Coronary artery (tissue), 2 donors: ENCODE data around the gene TTC39B.
A peak's percentile ranks its signal among the peaks of the same experiment; 100 is the strongest.

Experiments
- DNase-seq: peaks from one replicate; pipeline ENCODE4 v3.0.0-alpha.2; 2017; ENCODE audit warnings: low spot score
- H3K27ac ChIP-seq, 2 donors: fragments of 200-600 bp; sonication (generic); one replicate each; pipeline ENCODE4 v1.5.1; 2016 to 2019
- H3K4me3 ChIP-seq: fragments of 200-600 bp; sonication (generic); 2 replicates; pipeline ENCODE4 v1.5.1; 2016; ENCODE audit warnings: mild to moderate bottlenecking, moderate library complexity
- TF ChIP-seq, protein P1 (sequence below): fragments of 200-600 bp; sonication (generic); IDR thresholded peaks from one replicate; pipeline ENCODE4 v1.5.1; 2019; ENCODE audit warnings: antibody characterized with exemption

Gene TTC39B

DNA sequence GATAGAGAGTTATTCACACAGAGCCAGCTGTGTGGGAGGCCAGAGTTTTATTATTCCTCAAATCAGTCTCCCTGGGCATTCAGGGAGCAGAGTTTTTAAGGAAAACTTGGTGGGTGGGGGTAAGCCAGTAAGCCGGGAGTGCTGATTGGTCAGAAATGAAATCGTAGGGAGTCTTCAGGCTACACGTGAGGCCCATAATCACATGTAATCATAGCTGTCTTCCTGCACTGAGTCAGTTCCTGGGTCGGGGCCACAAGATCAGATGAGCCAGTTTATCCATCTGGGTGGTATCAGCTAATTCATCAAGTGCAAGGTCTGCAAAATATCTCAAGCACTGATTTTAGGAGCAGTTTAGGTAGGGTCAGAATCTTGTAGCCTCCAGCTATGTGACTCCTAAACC, 10.8 kb upstream of the TTC39B start:
- Histone ChIP-seq H3K27ac (no peak overlapping the region), H3K4me3 (no peak overlapping the region)
- no peak for DNase-seq
- TF ChIP-seq, protein P1, sequence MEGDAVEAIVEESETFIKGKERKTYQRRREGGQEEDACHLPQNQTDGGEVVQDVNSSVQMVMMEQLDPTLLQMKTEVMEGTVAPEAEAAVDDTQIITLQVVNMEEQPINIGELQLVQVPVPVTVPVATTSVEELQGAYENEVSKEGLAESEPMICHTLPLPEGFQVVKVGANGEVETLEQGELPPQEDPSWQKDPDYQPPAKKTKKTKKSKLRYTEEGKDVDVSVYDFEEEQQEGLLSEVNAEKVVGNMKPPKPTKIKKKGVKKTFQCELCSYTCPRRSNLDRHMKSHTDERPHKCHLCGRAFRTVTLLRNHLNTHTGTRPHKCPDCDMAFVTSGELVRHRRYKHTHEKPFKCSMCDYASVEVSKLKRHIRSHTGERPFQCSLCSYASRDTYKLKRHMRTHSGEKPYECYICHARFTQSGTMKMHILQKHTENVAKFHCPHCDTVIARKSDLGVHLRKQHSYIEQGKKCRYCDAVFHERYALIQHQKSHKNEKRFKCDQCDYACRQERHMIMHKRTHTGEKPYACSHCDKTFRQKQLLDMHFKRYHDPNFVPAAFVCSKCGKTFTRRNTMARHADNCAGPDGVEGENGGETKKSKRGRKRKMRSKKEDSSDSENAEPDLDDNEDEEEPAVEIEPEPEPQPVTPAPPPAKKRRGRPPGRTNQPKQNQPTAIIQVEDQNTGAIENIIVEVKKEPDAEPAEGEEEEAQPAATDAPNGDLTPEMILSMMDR = no peak

DNA sequence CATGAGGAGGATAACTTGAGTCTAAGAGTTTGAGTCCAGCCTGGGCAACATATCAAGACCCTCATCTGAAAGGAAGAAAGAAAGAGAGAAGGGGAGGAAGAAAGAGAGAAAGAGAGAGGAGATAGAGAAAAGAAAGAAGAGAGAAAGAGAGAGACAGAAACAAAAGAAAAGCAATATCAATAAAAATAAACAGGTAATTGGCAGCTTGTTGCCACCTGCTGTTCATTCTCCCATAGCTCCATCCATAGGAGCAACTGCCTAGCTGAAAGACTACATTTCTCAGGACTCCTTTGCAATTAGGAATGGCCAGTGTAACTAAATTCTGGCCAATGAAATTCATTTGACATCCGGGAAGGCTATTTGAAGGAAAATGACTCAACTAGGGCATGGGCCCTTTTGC, 4.6 kb upstream of the TTC39B start:
- TF ChIP-seq, protein P1 = no peak
- Histone ChIP-seq H3K4me3 (no peak overlapping the region), H3K27ac (no peak overlapping the region)
- no peak for DNase-seq

DNA sequence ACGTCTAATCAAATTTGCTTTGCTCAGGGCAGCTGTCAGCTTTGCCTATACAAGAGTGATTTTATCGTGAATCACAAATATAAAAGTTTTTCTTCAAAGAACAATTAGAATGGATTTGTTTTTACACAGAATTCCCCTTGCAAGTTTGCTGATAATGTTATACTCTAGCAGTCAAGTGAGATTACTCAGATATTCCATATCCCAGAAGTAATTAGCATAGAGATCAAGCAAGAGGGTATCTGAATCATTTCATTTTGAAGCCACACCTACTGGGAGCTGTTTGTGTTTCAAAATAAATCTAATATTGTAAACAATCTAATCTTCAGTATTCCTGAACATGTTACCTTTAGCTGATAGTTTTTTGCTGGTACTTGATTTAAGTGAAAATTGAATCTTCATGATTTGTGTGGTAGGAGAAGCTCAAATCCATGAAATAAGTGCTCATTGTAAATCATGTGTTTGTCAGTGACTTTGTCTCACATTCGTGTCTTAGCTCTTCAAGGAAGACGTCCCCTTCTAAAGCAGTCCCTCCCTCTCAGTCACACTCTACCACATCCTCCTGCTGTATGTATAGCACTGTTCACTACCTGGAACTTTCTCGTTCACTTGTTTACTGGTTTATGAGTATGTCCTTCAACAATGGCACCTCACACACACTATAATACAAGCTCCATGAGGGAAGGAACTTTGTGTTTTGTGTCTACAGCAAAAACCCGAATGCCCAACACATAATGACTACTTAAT, 3.3 kb upstream of the TTC39B start:
- H3K27ac ChIP-seq = no peak overlapping the region
- no peak overlapping the region for H3K4me3 ChIP-seq
- TF ChIP-seq, protein P1 = no peak
- DNase-seq = no peak

DNA sequence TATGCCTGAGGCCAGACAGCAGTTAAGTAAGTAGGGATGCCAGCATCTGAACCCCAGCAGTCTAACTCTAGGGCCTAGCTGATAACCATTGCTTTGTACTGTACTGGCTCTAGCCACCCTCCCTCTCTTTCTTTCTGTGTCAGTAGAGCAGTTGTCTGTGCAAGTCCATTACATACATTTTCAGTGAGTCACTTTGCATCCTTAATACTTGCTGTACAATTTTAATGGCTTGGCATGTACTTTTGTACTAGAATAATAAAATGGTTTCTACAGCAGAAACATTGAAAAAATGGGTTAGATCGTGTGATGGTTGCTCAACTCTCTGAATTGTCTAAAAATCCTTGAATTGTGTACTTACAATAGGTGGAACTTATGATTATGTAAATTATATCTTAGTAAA, 1.5 kb upstream of the TTC39B start:
- H3K27ac ChIP-seq = no peak overlapping the region
- no peak overlapping the region for H3K4me3 ChIP-seq
- TF ChIP-seq, protein P1 = no peak
- DNase-seq = no peak

DNA sequence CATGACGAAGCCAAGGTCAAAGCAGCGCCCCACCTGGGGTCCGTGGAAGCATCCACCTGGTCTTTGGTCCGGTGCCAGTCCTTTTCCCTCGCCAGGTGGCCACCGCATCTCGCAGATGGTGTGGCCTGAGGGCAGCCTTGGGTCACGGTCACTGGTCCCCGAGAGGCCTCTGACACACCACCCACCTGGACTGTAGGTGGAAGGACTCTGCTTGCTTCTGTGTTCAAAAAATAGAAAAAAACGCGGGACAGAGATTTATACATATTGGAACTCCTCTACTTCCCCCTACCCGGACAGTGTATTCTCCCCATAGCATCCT, 466 bp upstream of the TTC39B start:
- Histone ChIP-seq H3K4me3 (peak overlapping the region; percentile 96), H3K27ac (peak overlapping the region; percentile 88 to 92)
- TF ChIP-seq, protein P1 = no peak
- no peak for DNase-seq

DNA sequence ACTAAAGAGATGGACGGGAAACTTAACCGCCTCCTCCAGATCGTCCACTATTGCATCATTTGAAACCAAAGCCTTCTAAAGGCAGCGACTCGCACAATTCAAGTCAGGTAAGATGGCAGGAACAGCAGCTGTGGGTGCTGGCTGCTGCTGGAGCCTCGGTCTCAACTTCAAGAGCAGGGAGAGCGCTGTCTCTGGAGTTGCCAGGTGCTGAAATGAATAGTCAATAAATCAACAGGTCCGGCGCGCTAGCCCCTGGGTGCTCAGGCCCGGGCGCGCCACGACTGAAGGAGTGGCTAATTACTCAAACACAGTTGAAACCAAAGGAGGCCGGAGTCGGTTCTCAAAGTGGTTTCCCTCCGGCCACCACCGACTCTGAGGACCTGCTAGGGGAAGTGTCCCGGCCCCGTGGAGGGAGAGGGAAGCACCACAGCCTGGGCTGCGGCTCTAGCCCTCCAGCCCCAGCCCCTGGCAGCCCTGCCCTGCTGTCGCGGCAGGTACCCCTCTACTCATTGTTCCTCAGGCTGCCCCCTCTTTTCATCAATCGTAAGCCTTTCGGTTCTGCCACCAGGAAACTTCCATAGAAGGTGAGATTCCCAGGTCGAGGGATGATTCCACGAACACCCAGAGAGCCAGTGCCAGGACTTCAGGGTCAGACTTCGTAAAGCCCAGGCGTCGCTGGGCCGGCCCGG, 804 bp downstream of the TTC39B start:
- peak; percentile 79 for DNase-seq

More for the DNA sequence above, 804 bp downstream of the TTC39B start:
- TF ChIP-seq, protein P1 = no peak
- Histone ChIP-seq H3K4me3 (peak overlapping the region; percentile 96), H3K27ac (peak overlapping the region; percentile 88 to 92)
